GM19372 (cell line): ENCODE measurements around the gene DALRD3.

Experiments
- ATAC-seq: cut with Tn5 transposase; IDR thresholded peaks from one replicate; pipeline ENCODE4 v1.9.1; 2021; ENCODE audit warnings: mild to moderate bottlenecking, low read depth, moderate library complexity; ENCODE audit not compliant: unreplicated experiment

The DALRD3 gene

GRCh38 chr3:48984663-48985062 is 33.7 kb downstream of the DALRD3 start:
- ATAC-seq = no peak

GRCh38 chr3:48983096-48983495 is 35.3 kb downstream of the DALRD3 start:
- ATAC-seq = no peak

GRCh38 chr3:48982686-48983085 is 35.7 kb downstream of the DALRD3 start:
- no peak for ATAC-seq

DNA sequence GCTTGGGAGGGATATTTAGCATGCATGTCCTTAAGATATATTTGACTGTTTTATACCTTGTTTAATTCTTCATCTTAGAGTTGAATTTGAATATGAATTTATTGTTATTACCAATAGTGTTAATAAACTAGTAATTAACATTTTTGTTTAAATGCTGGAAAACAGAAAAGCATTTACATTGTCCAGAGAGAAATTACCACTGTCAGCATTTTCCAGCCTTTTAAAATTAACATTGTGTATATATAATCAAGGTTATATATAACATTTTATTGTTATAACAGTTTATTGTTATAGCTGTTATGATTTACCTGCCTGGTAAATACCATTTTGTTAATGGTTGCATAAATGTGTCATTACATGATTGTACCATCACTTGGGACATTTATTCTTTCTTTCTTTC is 36.4 kb downstream of the DALRD3 start:
- no peak for ATAC-seq

- no peak for ATAC-seq
These were observed 38.1 kb downstream of the DALRD3 start for GRCh38 chr3:48980295-48980694.

GRCh38 chr3:48979451-48979850 is 38.9 kb downstream of the DALRD3 start:
- ATAC-seq = no peak

DNA sequence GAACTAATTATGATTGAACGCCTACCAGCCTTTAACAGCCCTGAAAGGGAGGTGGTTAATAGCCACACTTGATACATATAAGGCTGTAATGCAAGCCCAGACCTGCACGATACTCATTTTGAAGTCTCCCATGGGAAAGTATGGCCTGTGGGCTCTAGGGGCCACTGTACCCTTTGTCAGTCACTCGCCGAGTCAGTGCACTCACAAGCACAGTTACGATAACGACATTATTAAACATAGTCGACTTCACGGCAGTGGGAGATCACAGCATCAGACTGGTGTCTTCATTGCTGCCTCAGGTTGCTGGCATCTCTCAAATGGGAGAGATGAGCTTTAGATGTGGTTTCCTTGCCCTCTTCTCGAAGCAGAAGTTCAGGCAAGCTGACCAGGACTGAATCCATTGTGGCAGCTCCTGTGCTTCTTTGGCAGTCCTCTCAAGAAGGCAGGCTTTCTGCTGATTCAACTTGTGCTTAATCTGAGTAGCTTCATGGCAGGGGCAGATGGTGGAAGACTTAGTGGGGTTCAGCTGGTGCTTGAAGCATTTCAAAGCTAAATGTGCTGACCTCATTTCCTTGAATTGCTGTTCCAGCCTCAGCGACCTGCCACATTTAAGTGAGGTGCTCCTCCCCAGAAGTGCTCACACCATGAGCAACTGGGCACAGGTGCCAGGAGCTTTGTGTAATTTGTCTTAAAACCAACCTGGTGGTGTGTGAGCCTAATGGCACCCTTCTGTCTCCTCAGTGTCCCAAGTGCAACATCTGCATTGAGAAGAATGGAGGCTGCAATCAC is 44.1 kb downstream of the DALRD3 start:
- ATAC-seq = no peak

DNA sequence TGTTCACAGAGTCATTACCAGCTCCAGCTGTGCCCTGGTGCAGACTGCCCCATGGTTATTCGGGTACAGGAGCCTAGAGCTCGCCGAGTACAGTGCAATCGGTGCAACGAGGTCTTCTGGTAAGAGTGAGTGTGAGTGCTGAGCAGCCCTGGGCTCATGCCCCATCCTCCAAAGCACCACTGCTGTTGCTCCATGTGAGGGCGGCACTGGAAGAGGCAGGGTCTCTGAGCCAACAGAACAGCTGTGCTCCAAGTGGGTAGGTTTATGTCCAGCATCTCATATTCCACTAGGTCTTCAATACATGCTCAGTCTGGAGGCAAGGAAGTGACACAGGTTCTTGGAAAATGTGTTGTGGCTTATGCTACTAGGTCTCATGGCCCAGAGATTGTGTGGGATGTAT is 47.8 kb downstream of the DALRD3 start:
- ATAC-seq = no peak

DNA sequence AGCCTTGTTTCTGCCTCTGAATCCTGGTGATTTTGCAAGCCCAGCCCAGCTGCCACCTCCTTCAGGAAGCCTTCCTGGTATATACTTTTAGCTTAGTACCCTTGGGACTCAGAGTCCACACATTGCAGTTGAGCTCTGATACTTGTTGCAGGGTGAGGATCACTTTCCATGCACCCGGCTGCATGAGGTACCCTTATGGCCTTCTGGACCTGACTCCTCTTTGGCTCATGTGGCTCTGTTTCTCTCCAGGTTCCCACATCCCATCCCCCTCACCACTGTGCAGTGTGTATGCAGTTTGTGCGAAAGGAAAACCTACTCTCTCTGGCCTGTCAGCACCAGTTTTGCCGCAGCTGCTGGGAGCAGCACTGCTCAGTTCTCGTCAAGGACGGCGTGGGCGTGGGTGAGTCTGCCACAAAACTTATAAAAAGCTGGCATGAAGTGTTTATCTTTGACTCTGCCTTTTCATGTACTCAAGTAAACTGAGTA is 51.5 kb downstream of the DALRD3 start:
- ATAC-seq = no peak

GRCh38 chr3:48966367-48966766 is 52.0 kb downstream of the DALRD3 start:
- no peak for ATAC-seq
